Measurements from ENCODE around the gene SRSF2.

Gene SRSF2

GRCh38 chr17:76737082-76737675 lies at the start of gene SRSF2:
Gene SRSF2 (minus strand): TSS chr17:76737331. CDS start chr17:76737160, 171 bp downstream.
- TF ChIP-seq ELF4 (IDR thresholded peaks at IDR 0.05) (peak; percentile 97), FOXM1 (IDR thresholded peaks at IDR 0.05; ENCODE audit: borderline replicate concordance) (no peak)
- peak; percentile 96 for DNase-seq (ENCODE audit: extremely low spot score)
- ChIA-PET POLR2A (interaction anchor here (0.5 to 5.2 kb wide), 25 partner anchors 10 to 353 kb away, joined by 3 to 58 read pairs (median 4); partner anchors contain the start of genes JMJD6, METTL23, MXRA7 and SPHK1), CTCF (interaction anchor here (0.7 kb wide), 1 partner anchor 51 kb away, joined by 4 read pairs; no protein-coding TSS in a partner anchor)

DNA sequence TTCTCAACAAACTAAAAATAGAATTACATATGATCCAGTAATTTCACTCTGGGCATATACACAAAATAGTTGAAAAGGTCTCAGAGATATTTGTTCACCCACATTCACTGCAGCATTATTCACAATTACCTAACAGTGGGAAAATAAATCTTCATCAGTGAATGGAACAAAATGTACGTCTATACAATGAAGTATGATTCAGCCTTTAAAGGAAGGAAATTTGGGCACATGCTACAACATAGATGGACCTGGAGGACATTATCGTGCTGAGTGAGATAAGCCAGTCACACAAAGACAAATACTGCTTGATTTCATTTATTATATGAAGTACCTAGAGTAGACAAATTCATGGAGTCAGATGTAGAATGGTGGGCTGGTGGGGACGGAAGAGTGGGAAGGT lies 47.8 kb upstream of the SRSF2 start:
- TF ChIP-seq HDGF (IDR thresholded peaks at IDR 0.05; ENCODE audit: borderline replicate concordance) = no peak
- no peak for TF ChIP-seq PKNOX1 (IDR thresholded peaks at IDR 0.05)
- TF ChIP-seq LEF1 (IDR thresholded peaks at IDR 0.05; ENCODE audit: borderline replicate concordance) = no peak
- no peak for TF ChIP-seq SP1 (IDR thresholded peaks at IDR 0.05)
- TF ChIP-seq FOXA1 (IDR thresholded peaks at IDR 0.05) = no peak
- no peak for TF ChIP-seq FOXM1 (IDR thresholded peaks at IDR 0.05; ENCODE audit: borderline replicate concordance)
- TF ChIP-seq SUZ12 (IDR thresholded peaks at IDR 0.05) = no peak
- no peak for TF ChIP-seq FOXK2 (IDR thresholded peaks at IDR 0.05)
- TF ChIP-seq CTBP1 (IDR thresholded peaks at IDR 0.05; ENCODE audit: borderline replicate concordance) = no peak
- no peak for TF ChIP-seq ELF4 (IDR thresholded peaks at IDR 0.05)
- POLR2A ChIA-PET = no interaction called here
- DNase-seq (ENCODE audit: extremely low spot score) = no peak
- CTCF ChIA-PET = no interaction called here

DNA sequence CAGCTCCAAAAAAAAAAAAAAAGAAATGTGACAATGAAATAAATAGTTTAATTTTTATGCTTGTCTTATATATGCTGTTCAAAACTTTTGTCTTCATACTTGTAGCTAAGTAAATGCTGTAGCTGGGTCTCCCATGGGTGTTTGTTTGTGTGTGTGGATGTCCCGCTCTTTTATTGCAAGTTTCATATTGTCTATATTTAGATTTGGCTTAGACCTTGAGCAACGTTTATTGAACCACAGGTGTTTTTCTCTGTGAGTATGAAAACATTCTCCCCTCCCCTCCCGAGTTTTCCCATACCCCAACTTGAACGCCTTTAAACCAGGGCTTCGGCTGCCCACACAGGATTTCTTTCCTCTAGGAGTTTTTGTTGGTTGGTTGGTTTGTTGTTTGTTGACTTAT lies 46.0 kb upstream of the SRSF2 start:
- TF ChIP-seq NFRKB (IDR thresholded peaks at IDR 0.05) (no peak), FOXK2 (IDR thresholded peaks at IDR 0.05) (no peak), CTBP1 (IDR thresholded peaks at IDR 0.05; ENCODE audit: borderline replicate concordance) (no peak), LEF1 (IDR thresholded peaks at IDR 0.05; ENCODE audit: borderline replicate concordance) (no peak), SUZ12 (IDR thresholded peaks at IDR 0.05) (no peak), ARNT (IDR thresholded peaks at IDR 0.05) (no peak), ZNF384 (IDR thresholded peaks at IDR 0.05) (no peak), FOXA1 (IDR thresholded peaks at IDR 0.05) (no peak), FOXM1 (IDR thresholded peaks at IDR 0.05; ENCODE audit: borderline replicate concordance) (no peak), BHLHE40 (IDR thresholded peaks at IDR 0.05; ENCODE audit: borderline replicate concordance) (no peak), HDGF (IDR thresholded peaks at IDR 0.05; ENCODE audit: borderline replicate concordance) (no peak), L3MBTL2 (conservative IDR thresholded peaks at IDR 0.05) (no peak), PKNOX1 (IDR thresholded peaks at IDR 0.05) (no peak), SP1 (IDR thresholded peaks at IDR 0.05) (no peak)
- ChIA-PET CTCF (interaction anchor here (0.6 kb wide), 1 partner anchor 28 kb away, joined by 3 read pairs; no protein-coding TSS in a partner anchor), POLR2A (no interaction called here)
- no peak for DNase-seq (ENCODE audit: extremely low spot score)

DNA sequence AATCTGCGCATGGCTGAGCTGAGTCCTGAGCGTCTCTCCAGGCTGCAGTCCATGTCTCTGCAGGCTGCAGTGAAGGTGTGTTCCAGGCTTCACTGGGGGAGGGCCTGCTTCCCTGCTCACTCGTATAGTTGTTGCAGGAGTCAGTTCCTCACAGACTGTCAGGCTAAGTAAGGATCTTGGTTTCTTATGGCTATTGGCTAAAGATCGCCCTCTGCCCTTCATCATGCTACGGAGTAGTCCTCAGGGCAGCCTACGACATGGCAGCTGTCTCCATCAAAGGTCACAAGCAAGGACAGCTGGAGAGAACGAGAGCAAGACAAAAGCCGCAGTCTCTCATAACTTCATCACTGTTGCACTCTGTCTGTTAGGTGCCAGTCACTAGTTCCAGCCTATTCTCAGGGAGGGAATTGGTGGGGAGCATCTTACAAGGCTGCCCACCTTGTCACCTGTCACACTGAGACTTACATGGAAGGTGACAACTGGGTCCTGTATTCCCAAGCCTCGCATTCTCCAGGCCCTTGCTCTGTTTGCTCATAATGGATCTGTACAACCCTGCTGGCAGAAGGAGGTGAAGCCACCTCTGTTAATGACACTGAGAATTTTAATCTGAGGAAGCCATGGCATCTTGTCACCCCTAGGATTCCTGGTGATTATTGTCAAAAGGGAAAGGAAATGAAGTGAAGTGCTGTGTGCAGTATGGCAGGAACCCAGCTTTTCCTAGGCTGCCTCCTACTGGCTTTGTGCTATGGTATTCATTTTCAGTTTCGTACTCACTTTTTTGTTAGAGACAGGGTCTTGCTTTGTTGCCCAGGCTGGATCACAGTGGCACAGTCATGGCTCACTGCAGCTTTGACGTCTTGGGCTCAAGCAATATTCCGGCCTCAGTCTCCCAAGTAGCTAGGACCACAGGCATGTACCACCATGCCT lies 44.2 kb upstream of the SRSF2 start:
- ChIA-PET POLR2A (interaction anchor here (0.7 kb wide), 1 partner anchor 44 kb away, joined by 3 read pairs; the partner anchor contains the start of gene MFSD11), CTCF (interaction anchor here (0.6 kb wide), 3 partner anchors 11 to 177 kb away, joined by 3 to 4 read pairs (median 3); no protein-coding TSS in a partner anchor)
- TF ChIP-seq ELF4 (IDR thresholded peaks at IDR 0.05) (no peak), NFRKB (IDR thresholded peaks at IDR 0.05) (no peak), PKNOX1 (IDR thresholded peaks at IDR 0.05) (no peak), ARNT (IDR thresholded peaks at IDR 0.05) (no peak), FOXM1 (IDR thresholded peaks at IDR 0.05; ENCODE audit: borderline replicate concordance) (no peak), TARDBP (IDR thresholded peaks at IDR 0.05) (no peak), FOXK2 (IDR thresholded peaks at IDR 0.05) (no peak)
- DNase-seq (ENCODE audit: extremely low spot score) = no peak

GRCh38 chr17:76775021-76775600 lies 38.0 kb upstream of the SRSF2 start:
- DNase-seq (ENCODE audit: extremely low spot score) = no peak
- POLR2A ChIA-PET = no interaction called here

More at GRCh38 chr17:76775021-76775600, 38.0 kb upstream of the SRSF2 start:
- CTCF ChIA-PET = no interaction called here
- TF ChIP-seq NFRKB (IDR thresholded peaks at IDR 0.05) = no peak
- TF ChIP-seq LEF1 (IDR thresholded peaks at IDR 0.05; ENCODE audit: borderline replicate concordance) = no peak
- TF ChIP-seq SP1 (IDR thresholded peaks at IDR 0.05) = no peak
- no peak for TF ChIP-seq HDGF (IDR thresholded peaks at IDR 0.05; ENCODE audit: borderline replicate concordance)
- no peak for TF ChIP-seq L3MBTL2 (conservative IDR thresholded peaks at IDR 0.05)
- no peak for TF ChIP-seq ARNT (IDR thresholded peaks at IDR 0.05)
- TF ChIP-seq SUZ12 (IDR thresholded peaks at IDR 0.05) = no peak
- no peak for TF ChIP-seq BHLHE40 (IDR thresholded peaks at IDR 0.05; ENCODE audit: borderline replicate concordance)
- TF ChIP-seq CTBP1 (IDR thresholded peaks at IDR 0.05; ENCODE audit: borderline replicate concordance) = no peak
- no peak for TF ChIP-seq FOXK2 (IDR thresholded peaks at IDR 0.05)

Data from HEK293T (cell line).